ENCODE measurements around the gene TJAP1.

The TJAP1 gene

GRCh38 chr6:43516697-43517504, 39.5 kb downstream of the TJAP1 start, which contains the start of the genes POLR1C and YIPF3:
Gene POLR1C (plus strand): TSS chr6:43517089. CDS start chr6:43517110, 21 bp downstream.
Gene YIPF3 (minus strand): TSS chr6:43516926. CDS start chr6:43516807, 119 bp downstream.
- H2AFZ ChIP-seq (ENCODE audit: low read depth, low read length), result peak within 1 kb of the TSS; percentile 87
- H3K9ac ChIP-seq (ENCODE audit: low read depth, low read length), result peak within 1 kb of the TSS; percentile 85
- DNase-seq, result peak; percentile 97
- TF ChIP-seq EZH2 (IDR thresholded peaks at IDR 0.05; ENCODE audit: borderline replicate concordance, low read depth, low read length, severe bottlenecking), result no peak
- TF ChIP-seq CTCF (IDR thresholded peaks at IDR 0.05; ENCODE audit: borderline replicate concordance, extremely low read depth, low read length, poor library complexity, severe bottlenecking), result no peak
- peaks cover 71% of the 10 kb centered on the region for H3K36me3 ChIP-seq (ENCODE audit: insufficient read depth, low read length)
- peaks cover 58% of the 10 kb centered on the region for H3K79me2 ChIP-seq (ENCODE audit: insufficient read depth, low read length)
- no peaks in the 10 kb centered on the region for H3K9me3 ChIP-seq (ENCODE audit: insufficient read depth, low read length, severe bottlenecking)
- peak within 1 kb of the TSS; percentile 87 for H3K27ac ChIP-seq (ENCODE audit: low read length)
- H3K4me1 ChIP-seq (ENCODE audit: insufficient read depth, low read length), result peaks cover 39% of the 10 kb centered on the region
- H4K20me1 ChIP-seq (ENCODE audit: insufficient read depth, low read length), result peaks cover 18% of the 10 kb centered on the region
- ATAC-seq (ENCODE audit: insufficient read depth, low read depth), result peak; percentile 92
- no peaks in the 10 kb centered on the region for H3K27me3 ChIP-seq (ENCODE audit: insufficient read depth, low read length, poor library complexity)
- peak within 1 kb of the TSS; percentile 94 for H3K4me2 ChIP-seq (ENCODE audit: insufficient read depth, low read length)
- peak within 1 kb of the TSS; percentile 82 to 85 for H3K4me3 ChIP-seq (ENCODE audit: low read depth in 1 of 2, low read length in 2 of 2)

GRCh38 chr6:43517505-43518357, 40.4 kb downstream of the TJAP1 start:
- H4K20me1 ChIP-seq (ENCODE audit: insufficient read depth, low read length), result peaks cover 11% of the 10 kb centered on the region; the same call in 1 of the 2 replicates
- H3K9me3 ChIP-seq (ENCODE audit: insufficient read depth, low read length, severe bottlenecking), result no peaks in the 10 kb centered on the region
- H3K79me2 ChIP-seq (ENCODE audit: insufficient read depth, low read length), result peaks cover 58% of the 10 kb centered on the region
- H3K4me1 ChIP-seq (ENCODE audit: insufficient read depth, low read length), result peaks cover 39% of the 10 kb centered on the region
- ATAC-seq (ENCODE audit: insufficient read depth, low read depth) (peak; percentile 46), DNase-seq (peak; percentile 32)
- peaks cover 71% of the 10 kb centered on the region for H3K36me3 ChIP-seq (ENCODE audit: insufficient read depth, low read length)
- H3K9ac ChIP-seq (ENCODE audit: low read depth, low read length), result peak overlapping the region; percentile 85
- TF ChIP-seq CTCF (IDR thresholded peaks at IDR 0.05; ENCODE audit: borderline replicate concordance, extremely low read depth, low read length, poor library complexity, severe bottlenecking) (no peak), EZH2 (IDR thresholded peaks at IDR 0.05; ENCODE audit: borderline replicate concordance, low read depth, low read length, severe bottlenecking) (no peak)
- H3K4me3 ChIP-seq (ENCODE audit: low read depth in 1 of 2, low read length in 2 of 2), result peak overlapping the region; percentile 82 to 85
- peak overlapping the region; percentile 84 for H2AFZ ChIP-seq (ENCODE audit: low read depth, low read length)
- no peaks in the 10 kb centered on the region for H3K27me3 ChIP-seq (ENCODE audit: insufficient read depth, low read length, poor library complexity)
- H3K27ac ChIP-seq (ENCODE audit: low read length), result peak overlapping the region; percentile 75
- H3K4me2 ChIP-seq (ENCODE audit: insufficient read depth, low read length), result peak overlapping the region; percentile 94

- Histone ChIP-seq H3K4me1 (ENCODE audit: insufficient read depth, low read length) (peaks cover 30% of the 10 kb centered on the region), H3K9me3 (ENCODE audit: insufficient read depth, low read length, severe bottlenecking) (no peaks in the 10 kb centered on the region), H3K27me3 (ENCODE audit: insufficient read depth, low read length, poor library complexity) (no peaks in the 10 kb centered on the region), H3K79me2 (ENCODE audit: insufficient read depth, low read length) (peaks cover 45% of the 10 kb centered on the region), H3K4me2 (ENCODE audit: insufficient read depth, low read length) (no peak overlapping the region), H2AFZ (ENCODE audit: low read depth, low read length) (no peak overlapping the region), H3K9ac (ENCODE audit: low read depth, low read length) (no peak overlapping the region), H3K36me3 (ENCODE audit: insufficient read depth, low read length) (peaks cover 71% of the 10 kb centered on the region), H3K4me3 (ENCODE audit: low read depth in 1 of 2, low read length in 2 of 2) (no peak overlapping the region), H4K20me1 (ENCODE audit: insufficient read depth, low read length) (peaks cover 11% of the 10 kb centered on the region; the same call in 1 of the 2 replicates), H3K27ac (ENCODE audit: low read length) (no peak overlapping the region)
- DNase-seq (no peak), ATAC-seq (ENCODE audit: insufficient read depth, low read depth) (no peak)
- no peak for TF ChIP-seq EZH2 (IDR thresholded peaks at IDR 0.05; ENCODE audit: borderline replicate concordance, low read depth, low read length, severe bottlenecking)
Measured at GRCh38 chr6:43520097-43520496, 42.7 kb downstream of the TJAP1 start.

All from DND-41 (cell line).